ENCODE results near the gene GUCY1A2. TPM values are rescaled to one million over a fixed set of nuclear protein-coding genes. Genes with fewer than 3 reads are reported as not detected.

GUCY1A2 gene
- total and polyA plus RNA-seq, 12 donors: 1.3 to 26.3 (median 12.0) TPM

DNA sequence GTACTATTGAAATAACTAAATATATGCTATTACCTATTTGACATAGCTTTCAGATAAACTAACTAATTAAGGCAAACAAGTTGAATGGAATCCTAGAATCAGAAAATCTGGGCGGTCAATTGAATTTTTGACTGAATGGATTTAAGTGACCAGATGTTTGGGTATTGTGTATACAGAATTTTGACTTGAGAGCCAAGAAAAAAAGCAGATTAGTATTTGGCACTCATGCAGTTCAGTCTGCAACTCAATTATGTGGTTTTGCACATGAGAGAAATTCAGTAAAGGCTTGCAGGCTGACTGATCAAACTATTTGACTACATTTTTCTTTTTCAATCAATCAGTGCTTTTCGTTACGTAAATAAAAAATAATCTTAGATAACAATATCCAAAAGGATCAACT is 254.8 kb downstream of the GUCY1A2 start:
- no peaks in the 10 kb centered on the region for H3K27me3 ChIP-seq
- H3K36me3 ChIP-seq (replicated peaks in 1 of 2): no peaks in the 10 kb centered on the region
- TF ChIP-seq, protein P1, sequence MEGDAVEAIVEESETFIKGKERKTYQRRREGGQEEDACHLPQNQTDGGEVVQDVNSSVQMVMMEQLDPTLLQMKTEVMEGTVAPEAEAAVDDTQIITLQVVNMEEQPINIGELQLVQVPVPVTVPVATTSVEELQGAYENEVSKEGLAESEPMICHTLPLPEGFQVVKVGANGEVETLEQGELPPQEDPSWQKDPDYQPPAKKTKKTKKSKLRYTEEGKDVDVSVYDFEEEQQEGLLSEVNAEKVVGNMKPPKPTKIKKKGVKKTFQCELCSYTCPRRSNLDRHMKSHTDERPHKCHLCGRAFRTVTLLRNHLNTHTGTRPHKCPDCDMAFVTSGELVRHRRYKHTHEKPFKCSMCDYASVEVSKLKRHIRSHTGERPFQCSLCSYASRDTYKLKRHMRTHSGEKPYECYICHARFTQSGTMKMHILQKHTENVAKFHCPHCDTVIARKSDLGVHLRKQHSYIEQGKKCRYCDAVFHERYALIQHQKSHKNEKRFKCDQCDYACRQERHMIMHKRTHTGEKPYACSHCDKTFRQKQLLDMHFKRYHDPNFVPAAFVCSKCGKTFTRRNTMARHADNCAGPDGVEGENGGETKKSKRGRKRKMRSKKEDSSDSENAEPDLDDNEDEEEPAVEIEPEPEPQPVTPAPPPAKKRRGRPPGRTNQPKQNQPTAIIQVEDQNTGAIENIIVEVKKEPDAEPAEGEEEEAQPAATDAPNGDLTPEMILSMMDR (IDR thresholded peaks at IDR 0.05): no peak
- TF ChIP-seq POLR2A (IDR thresholded peaks at IDR 0.05): no peak
- no peaks in the 10 kb centered on the region for H3K9me3 ChIP-seq (replicated peaks in 1 of 3)
- intact Hi-C loops (cut with DNase I): no loop called here
- H3K4me1 ChIP-seq (replicated peaks in 1 of 2): no peaks in the 10 kb centered on the region
- H3K4me3 ChIP-seq: no peak overlapping the region
- no peak for DNase-seq
- WGBS, 4 donors: 81 to 95% (median 91%) methylated on average over 3 of the region's 3 CpGs
- H3K27ac ChIP-seq: no peak overlapping the region

DNA sequence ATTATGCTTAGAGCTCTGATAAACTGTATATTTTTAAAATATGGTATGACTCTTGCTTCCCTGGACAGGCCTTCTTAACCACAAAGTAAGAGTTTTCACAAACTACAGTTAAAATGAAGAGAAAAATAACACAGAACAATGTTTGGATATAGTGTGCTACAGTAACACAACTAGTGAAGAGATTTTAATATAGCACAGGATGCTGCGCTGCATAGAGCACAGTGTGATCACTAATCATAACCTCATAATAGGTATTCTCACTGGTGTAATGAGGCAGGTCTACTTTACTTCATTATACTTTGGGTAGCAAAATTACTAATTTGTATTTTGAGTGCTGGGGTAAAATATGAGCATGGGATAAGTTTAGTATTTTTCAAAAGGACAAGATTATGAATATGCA is 256.5 kb downstream of the GUCY1A2 start:
- WGBS, 4 donors: 85 to 95% (median 87%) methylated on average over 1 of the region's 1 CpG
- no peak for DNase-seq

DNA sequence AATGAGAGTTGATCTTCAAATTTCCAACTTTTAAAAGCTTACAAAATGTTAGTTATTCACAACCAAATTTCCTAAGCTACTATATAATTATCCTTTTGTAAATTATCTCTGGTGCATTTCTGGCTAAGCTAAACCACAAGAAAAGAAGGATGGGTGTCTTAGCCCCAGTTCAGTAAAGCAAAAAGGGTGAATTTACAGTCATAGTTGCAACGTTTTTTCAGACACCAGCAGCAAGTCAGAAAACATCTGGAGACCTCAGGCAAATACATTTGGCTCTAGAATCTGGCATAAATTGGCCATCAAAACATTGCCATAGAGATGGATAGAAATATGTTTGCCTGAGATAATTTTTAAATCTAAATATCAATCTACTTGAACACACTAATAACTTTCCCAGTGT is 257.0 kb downstream of the GUCY1A2 start:
- Histone ChIP-seq H3K27me3 (no peaks in the 10 kb centered on the region), H3K4me1 (replicated peaks in 1 of 2) (no peaks in the 10 kb centered on the region), H3K4me3 (no peak overlapping the region), H3K36me3 (replicated peaks in 1 of 2) (no peaks in the 10 kb centered on the region), H3K9me3 (replicated peaks in 1 of 3) (no peaks in the 10 kb centered on the region), H3K27ac (no peak overlapping the region)
- no peak for DNase-seq
- no peak for TF ChIP-seq POLR2A (IDR thresholded peaks at IDR 0.05)
- TF ChIP-seq, protein P1 (IDR thresholded peaks at IDR 0.05): no peak
- 4 to 29% (median 17%) methylated on average over 1 of the region's 1 CpG for WGBS, 4 donors
- intact Hi-C loops (cut with DNase I): no loop called here

More for the DNA sequence above, 256.5 kb downstream of the GUCY1A2 start:
- Histone ChIP-seq H3K4me1 (replicated peaks in 1 of 2) (no peaks in the 10 kb centered on the region), H3K27me3 (no peaks in the 10 kb centered on the region), H3K27ac (no peak overlapping the region), H3K36me3 (replicated peaks in 1 of 2) (no peaks in the 10 kb centered on the region), H3K4me3 (no peak overlapping the region), H3K9me3 (replicated peaks in 1 of 3) (no peaks in the 10 kb centered on the region)
- intact Hi-C loops (cut with DNase I): no loop called here
- TF ChIP-seq, protein P1 (IDR thresholded peaks at IDR 0.05): no peak
- TF ChIP-seq POLR2A (IDR thresholded peaks at IDR 0.05): no peak

DNA sequence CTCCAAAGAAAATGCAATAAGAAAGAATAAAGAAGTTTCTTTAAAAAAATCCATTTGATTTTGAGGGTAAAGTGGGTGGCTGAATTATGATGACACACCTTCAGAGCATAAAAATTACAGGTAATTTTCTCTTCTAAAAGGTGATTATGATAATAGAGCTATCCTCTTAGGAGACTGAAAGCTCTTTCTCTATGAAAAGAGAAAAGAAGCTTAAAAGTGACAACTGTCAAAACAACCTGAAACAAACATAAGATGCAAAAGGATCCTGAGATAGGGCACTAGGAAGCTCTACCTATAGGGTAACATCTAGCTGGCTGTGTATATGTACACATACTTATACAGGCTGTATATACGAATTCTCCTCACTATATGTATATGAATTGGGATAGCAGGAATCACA is 270.2 kb downstream of the GUCY1A2 start:
- Histone ChIP-seq H3K27ac (no peak overlapping the region), H3K36me3 (replicated peaks in 1 of 2) (no peaks in the 10 kb centered on the region), H3K4me1 (replicated peaks in 1 of 2) (no peaks in the 10 kb centered on the region), H3K27me3 (no peaks in the 10 kb centered on the region), H3K9me3 (replicated peaks in 1 of 3) (no peaks in the 10 kb centered on the region), H3K4me3 (no peak overlapping the region)
- intact Hi-C loops (cut with DNase I): no loop called here
- TF ChIP-seq POLR2A (IDR thresholded peaks at IDR 0.05): no peak
- TF ChIP-seq, protein P1 (IDR thresholded peaks at IDR 0.05): no peak
- WGBS, 4 donors: 55 to 70% (median 63%) methylated on average over 1 of the region's 1 CpG
- DNase-seq: no peak
